Activated CD4-positive, alpha-beta T cell treated with anti-CD3 and anti-CD28 coated beads, Interleukin-2, amount 50 U/mL, for 48 hours (primary cell): ENCODE measurements around the gene PLEKHM1.

Source experiments
- DNase-seq, 2 experiments: peaks; one replicate each; pipeline ENCODE4 v3.0.0-alpha.2; 2020

The PLEKHM1 gene

GRCh38 chr17:45440161-45440778 is 50.3 kb downstream of the PLEKHM1 start:
- DNase-seq, result no peak

GRCh38 chr17:45438931-45439610 is 51.5 kb downstream of the PLEKHM1 start:
- DNase-seq, result no peak

GRCh38 chr17:45437465-45438283 is 52.8 kb downstream of the PLEKHM1 start:
- no peak for DNase-seq

DNA sequence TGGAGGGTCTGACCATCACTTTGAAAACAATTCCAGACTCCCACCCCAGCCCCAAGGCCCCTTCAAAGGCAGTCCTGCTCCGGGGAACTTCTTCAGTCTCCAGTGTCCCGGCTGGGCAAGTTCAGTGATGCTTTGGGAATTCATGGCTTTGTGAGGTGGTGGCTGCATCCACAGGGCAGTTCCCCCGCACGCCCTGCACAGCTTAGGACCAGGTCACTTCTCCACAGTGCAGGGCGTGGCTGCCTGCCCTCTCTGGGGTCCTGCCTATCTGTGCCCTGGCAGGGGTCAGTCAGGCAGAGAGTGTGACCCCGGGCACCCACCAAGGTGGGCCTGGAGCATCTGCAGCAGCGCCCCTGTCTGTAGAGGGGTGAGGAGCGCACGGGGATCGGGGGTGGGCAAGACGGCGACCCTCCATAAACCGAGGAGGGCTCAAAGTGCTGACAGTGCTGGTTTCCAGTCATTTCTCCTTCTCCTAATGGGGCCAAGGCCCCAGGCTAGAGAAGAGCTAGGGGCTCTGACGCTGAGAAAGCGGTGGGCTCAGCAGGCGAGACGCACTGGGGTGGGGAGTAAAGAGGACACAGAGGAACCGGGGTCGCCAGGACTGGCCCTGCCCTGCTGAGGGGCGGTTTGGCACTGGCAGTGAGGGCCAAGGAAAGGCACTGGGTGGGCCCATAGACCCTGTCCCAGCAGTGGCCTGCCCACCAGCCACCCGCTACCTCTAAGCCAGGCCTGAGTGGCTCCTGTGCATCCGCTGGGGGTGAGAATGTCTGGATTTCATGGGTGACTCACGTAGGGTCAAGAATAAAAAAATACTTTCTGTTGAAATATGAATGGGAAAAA is 53.7 kb downstream of the PLEKHM1 start:
- no peak for DNase-seq

DNA sequence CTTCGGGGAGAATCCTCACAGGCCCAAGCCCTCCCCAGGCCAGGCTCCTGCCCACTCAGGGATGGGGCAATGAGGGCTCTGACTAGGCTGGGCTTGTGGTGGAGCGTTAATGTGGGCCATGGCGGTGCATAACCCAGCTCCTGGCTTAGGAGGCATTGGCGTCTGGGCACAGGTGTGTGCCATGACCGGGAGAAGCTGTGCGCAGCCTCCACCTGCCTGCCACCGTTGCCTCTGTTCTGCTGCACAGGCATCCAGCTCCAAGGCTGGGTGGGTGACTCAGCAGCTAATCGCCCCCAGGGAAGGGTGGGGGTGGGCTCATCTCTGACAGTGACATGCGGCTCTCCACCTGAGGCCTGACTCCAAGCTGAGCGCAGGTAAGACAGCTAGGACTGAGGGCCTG is 54.4 kb downstream of the PLEKHM1 start:
- DNase-seq, result no peak

DNA sequence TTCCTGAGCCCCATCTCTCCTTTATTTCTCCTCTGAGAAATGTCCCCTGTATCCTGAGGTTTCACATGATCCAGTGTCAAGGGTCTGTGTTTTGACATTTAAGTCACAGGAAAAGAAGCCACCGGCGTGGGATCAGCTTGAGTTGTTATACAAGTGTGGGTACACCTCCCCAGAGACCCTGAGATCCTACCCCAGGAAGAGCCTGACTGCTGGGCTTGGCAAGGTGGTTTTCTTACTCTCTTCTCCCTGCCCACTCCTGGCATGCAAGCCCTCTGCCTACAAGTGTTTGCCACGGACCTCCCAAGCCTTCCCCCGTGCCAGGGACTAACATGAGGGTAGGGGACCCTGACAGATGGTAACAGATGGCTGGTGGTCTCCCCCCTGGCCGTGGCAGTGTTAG is 55.0 kb downstream of the PLEKHM1 start:
- no peak for DNase-seq

DNA sequence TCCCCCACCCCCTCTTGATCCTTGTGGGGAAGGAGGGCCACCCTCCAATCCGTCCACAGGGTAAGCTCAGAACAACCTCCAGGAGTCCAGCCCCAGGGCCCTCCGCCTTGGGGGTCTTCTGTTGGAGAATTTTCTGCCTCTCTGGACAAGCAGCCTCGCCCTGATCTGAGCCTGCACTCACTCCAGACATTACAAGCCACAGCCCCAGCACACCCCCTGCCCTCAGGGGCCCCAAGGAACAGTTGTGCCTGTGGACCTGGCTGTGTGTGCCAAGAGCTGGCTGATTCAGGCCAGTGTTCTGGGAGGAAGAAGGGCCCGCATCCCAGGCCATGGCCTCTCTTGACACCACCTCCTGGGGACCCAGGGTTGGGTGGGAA is 57.4 kb downstream of the PLEKHM1 start:
- no peak for DNase-seq

- DNase-seq, result peak in 1 of 2 experiments; percentile 44
Observed at GRCh38 chr17:45432405-45433158, 57.9 kb downstream of the PLEKHM1 start, which contains the start of gene ARHGAP27. Gene ARHGAP27 (minus strand): TSS chr17:45432870. CDS start chr17:45430279, 2,591 bp downstream.

DNA sequence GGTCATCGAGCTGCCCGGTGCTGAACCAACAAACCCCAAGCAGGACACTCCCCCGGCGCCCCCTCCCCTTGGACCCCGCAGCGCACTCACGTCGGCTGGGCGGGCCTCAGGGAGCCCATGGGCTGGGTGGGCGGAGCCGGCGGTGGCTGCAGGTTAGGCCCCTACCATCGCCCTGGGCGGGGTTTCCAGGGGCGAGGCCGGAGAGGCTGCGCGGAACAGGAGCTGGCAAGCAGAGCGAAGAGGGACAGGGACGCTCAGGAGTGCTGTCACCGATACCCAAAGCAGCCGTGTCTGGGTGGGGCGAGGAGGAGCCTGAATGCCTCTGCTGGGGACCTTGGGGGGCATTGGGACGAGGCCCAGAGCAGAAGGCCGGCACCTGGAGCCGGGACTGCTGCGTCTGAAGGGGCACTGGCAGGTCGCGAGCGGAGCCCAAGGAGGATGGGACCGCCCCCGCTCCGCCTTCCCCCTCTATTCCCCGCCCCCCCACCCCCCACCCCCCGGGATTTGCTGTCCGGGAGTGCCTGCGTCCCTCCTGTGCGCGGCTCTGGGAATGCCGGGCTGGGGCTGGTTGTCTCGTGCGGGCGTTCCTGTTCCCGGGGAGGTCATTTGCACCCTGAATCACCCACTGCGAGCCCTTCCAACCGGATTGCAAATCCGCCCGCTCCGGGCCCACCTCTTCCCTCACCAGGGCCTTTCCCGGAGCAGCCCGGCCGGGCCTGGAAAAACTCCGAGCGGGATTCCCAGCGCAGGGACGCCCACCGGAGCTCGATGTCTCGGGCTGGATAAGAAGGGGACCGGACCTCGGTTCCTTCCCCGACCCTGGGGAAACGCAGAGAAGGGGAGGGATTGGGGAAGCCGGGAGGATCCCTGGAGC is 58.8 kb downstream of the PLEKHM1 start:
- DNase-seq, result peak; percentile 83 to 87

GRCh38 chr17:45430738-45431530 is 59.6 kb downstream of the PLEKHM1 start:
- peak; percentile 34 to 44 for DNase-seq

DNA sequence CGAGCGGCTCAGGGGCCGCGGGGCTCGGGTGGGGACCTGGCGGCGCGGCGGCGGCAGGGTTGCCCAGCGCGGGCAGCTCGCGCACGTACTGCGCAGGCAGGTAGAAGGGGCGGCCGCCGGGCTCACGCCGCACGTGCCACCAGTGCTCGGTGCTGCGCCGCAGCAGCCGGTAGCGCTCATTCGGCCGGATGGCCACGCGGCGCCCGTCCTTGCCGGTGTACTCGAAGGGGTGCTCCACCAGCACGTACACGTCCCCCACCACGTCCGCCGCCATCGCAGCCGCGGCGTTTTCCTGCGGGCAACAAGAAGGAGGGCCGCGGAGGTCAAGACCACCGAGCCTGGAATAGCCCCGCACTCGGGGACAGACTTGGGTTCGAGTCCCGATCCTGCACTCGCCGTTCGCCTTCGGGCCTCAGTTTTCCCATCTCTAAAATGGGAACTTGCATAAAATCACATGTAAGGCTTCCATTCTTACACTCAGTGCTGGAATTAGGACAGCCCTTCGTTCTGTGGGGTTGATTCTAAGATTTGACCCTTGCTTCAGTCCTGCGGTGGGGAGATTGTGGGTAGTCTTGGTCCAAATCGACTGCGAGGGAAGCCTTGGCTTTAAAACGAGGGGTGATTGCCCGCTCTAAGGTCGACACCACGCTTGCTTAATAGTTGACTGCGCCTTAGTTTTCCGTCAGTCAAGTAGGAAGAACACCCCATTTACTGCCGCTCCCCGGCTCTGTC is 60.3 kb downstream of the PLEKHM1 start:
- DNase-seq, result no peak

- DNase-seq, result no peak
Observed at GRCh38 chr17:45429339-45430005, 61.0 kb downstream of the PLEKHM1 start.

- no peak for DNase-seq
Observed at GRCh38 chr17:45428931-45429338, 61.6 kb downstream of the PLEKHM1 start.

- DNase-seq, result peak; percentile 83 to 84
Observed at GRCh38 chr17:45428050-45428617, 62.4 kb downstream of the PLEKHM1 start.

DNA sequence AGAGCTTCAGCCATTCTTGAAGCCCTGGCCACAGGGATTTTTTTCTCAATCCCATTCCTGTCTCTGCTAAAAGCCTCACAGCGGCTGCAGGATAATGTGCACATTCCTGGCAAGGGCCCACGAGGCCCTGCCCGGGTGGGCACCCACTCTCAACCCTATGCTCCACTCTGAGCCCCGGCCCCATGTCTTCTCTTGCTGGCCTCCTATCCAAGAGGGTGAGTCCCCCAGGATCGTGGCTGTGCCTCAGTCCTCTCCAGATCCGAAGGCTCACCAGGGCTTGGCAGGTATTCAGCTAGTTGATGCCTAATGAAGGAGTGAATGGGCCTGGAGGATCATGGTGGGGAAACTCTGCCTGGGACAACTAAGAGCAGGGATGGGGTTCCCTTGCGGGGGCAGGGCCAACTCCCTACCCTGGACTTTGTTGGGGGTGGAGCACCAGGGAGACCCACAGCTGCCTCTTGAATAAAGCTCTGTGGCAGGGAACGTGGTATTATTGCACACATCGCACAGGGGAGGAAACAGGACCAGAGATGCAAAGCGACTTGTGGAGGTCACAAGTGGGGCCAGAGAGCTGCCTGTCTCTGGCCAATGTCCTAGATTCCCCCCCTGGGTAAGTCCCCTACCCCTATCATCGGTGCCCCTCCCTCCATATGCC is 63.2 kb downstream of the PLEKHM1 start:
- no peak for DNase-seq

GRCh38 chr17:45426561-45426960 is 64.0 kb downstream of the PLEKHM1 start:
- no peak for DNase-seq

DNA sequence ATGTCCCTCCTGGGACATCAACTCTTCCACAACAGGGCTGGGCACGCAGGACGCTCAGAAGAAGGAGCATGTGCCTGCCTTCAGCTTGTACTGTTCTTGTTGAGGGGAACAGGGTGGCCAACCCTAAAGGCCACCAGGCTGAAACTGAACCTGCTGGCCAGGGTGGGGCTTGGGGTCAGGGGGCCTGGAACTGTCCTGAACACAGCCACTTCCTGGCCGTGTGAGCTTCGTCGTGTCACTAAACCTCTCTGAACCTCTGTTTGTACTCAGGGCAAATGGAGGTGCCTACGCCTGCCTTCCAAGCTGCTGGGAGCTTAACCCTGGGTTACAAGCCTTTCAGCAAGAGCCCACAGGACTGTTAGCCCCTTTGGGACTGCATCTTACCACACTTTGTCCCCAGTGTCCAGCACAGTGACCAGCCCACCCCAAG is 64.5 kb downstream of the PLEKHM1 start:
- no peak for DNase-seq
